Left ventricle myocardium inferior (tissue), 1 donor: ENCODE results near the gene NKX2-2. TPM values are rescaled to one million over a fixed set of nuclear protein-coding genes. Genes with fewer than 3 reads are reported as not detected.
"Not testable (repeated sequence)": the region's sequence is repeated elsewhere in the genome, so short reads cannot be mapped to it uniquely, and the experiment has no call there.

Experiments used
- DNase-seq: peaks from one replicate; pipeline ENCODE4 v3.0.0-alpha.2; 2020
- H3K27ac ChIP-seq: fragments of 200-600 bp; replicated peaks from 2 replicates; pipeline ENCODE4 v1.8.0; 2021
- H3K27me3 ChIP-seq: fragments of 200-600 bp; 2 replicates; pipeline ENCODE4 v1.8.0; 2021; ENCODE audit warnings: low read depth
- H3K36me3 ChIP-seq: fragments of 200-600 bp; 2 replicates; pipeline ENCODE4 v1.8.0; 2021
- H3K4me1 ChIP-seq: fragments of 200-600 bp; 2 replicates; pipeline ENCODE4 v1.8.0; 2021
- H3K4me3 ChIP-seq: fragments of 200-600 bp; 2 replicates; pipeline ENCODE4 v1.8.0; 2021; ENCODE audit warnings: mild to moderate bottlenecking, moderate library complexity
- H3K9me3 ChIP-seq: fragments of 200-600 bp; replicated peaks from 2 replicates; pipeline ENCODE4 v1.8.0; 2021
- intact Hi-C: fragments of 100-400 bp; cut with micrococcal nuclease; formaldehyde crosslinking; loops from one replicate; pipeline ENCODE4 v1.11.0; 2022
- total RNA-seq: library from RNA; stranded (reverse); fragmentation: NEBNext Ultra II Directional; extraction: Animal tissue kit (Norgen Biotek cat#: 25700); gene quantifications from one replicate; pipeline ENCODE4 v1.2.1, GENCODE V29; 2021
- TF ChIP-seq, protein P1 (sequence below): fragments of 200-600 bp; IDR thresholded peaks from 2 replicates; pipeline ENCODE4 v1.8.0; 2021; ENCODE audit warnings: antibody characterized with exemption, mild to moderate bottlenecking, borderline replicate concordance
- donor health status: DM: no; HTN: yes; CAD: no; lungs with severe emphysema.

Gene NKX2-2
- total RNA-seq, 1 donor from 2014 or later: not detected

DNA sequence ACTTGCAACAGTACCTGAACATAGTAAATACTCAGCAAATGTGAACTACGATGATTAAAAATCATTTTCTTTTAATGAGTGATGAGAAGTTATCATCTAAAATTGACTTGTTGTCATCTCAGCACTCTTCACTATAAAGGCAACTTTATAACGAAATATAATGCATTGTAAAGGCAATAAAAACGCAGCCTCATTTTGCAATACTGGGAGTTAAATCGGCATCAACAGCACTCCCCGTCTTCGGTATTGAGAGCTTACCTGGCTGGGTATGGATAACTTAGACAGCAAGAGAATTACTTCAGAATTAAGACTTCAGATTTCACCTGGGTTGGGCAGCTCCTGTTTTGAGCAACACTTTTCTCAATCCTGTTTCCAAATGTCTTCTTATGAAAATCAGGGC is 20.8 kb downstream of the NKX2-2 start:
- Histone ChIP-seq H3K9me3 (no peaks in the 10 kb centered on the region), H3K27me3 (peaks cover 92% of the 10 kb centered on the region), H3K27ac (no peak overlapping the region), H3K36me3 (no peaks in the 10 kb centered on the region), H3K4me1 (no peaks in the 10 kb centered on the region), H3K4me3 (no peak overlapping the region)
- no peak for DNase-seq
- intact Hi-C loops: no loop called here
- TF ChIP-seq, protein P1, sequence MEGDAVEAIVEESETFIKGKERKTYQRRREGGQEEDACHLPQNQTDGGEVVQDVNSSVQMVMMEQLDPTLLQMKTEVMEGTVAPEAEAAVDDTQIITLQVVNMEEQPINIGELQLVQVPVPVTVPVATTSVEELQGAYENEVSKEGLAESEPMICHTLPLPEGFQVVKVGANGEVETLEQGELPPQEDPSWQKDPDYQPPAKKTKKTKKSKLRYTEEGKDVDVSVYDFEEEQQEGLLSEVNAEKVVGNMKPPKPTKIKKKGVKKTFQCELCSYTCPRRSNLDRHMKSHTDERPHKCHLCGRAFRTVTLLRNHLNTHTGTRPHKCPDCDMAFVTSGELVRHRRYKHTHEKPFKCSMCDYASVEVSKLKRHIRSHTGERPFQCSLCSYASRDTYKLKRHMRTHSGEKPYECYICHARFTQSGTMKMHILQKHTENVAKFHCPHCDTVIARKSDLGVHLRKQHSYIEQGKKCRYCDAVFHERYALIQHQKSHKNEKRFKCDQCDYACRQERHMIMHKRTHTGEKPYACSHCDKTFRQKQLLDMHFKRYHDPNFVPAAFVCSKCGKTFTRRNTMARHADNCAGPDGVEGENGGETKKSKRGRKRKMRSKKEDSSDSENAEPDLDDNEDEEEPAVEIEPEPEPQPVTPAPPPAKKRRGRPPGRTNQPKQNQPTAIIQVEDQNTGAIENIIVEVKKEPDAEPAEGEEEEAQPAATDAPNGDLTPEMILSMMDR: no peak

DNA sequence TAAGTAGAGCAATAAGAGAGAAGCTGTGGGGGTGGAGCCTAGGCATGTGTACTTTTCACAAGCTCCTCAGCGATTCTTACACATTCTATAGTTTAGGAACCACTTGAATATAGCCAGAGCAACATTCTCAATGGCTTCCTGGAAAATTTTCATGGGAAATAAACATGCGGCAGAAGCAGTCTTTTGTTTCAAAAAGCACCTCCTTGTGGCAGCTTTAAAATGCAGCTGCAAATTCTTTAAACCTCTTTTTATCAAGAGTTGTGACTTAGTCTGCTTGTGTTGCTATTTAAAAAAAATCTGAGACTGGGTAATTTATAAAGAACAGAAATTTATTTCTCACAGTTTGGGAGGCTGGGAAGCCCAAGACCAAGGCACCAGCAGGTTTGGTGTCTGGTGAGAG is 23.8 kb downstream of the NKX2-2 start:
- no peak for DNase-seq
- H3K27me3 ChIP-seq: peaks cover 91% of the 10 kb centered on the region
- no peak overlapping the region for H3K4me3 ChIP-seq
- no peaks in the 10 kb centered on the region for H3K4me1 ChIP-seq
- TF ChIP-seq, protein P1: no peak
- peaks cover 14% of the 10 kb centered on the region for H3K9me3 ChIP-seq
- H3K27ac ChIP-seq: no peak overlapping the region
- intact Hi-C loops: no loop called here
- no peaks in the 10 kb centered on the region for H3K36me3 ChIP-seq

DNA sequence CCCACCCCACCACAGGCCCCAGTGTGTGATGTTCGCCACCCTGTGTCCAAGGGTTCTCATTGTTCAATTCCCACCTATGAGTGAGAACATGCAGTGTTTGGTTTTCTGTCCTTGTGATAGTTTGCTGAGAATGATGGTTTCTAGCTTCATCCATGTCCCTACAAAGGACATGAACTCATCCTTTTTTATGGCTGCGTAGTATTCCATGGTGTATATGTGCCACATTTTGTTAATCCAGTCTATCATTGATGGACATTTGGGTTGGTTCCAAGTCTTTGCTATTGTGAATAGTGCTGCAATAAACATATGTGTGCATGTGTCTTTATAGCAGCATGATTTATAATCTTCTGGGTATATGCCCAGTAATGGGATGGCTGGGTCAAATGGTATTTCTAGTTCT is 33.7 kb downstream of the NKX2-2 start:
- DNase-seq, H3K4me1 ChIP-seq, H3K4me3 ChIP-seq, H3K27ac ChIP-seq, intact Hi-C loops, H3K36me3 ChIP-seq, H3K9me3 ChIP-seq: not testable (repeated sequence)
- peaks cover 45% of the 10 kb centered on the region for H3K27me3 ChIP-seq

DNA sequence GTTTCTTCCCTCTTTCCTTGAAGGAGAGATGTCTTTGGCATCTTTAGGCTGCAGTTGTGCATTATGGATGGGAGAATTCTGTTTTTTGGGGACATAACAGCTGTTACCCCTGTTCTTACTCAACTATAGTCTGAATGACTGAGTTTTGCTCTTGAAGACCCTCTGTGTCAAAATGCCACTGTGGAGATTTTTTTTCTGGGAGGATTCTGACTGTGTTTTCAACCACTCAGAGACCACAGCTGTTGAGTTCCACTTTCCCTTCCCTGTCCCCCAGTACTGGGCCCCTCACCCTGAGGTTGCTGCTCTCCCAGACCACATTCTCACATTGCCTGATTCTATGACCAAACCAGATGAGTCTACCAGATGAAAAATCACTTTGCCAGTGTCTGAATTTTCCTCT is 48.1 kb downstream of the NKX2-2 start:
- intact Hi-C loops: no loop called here
- no peaks in the 10 kb centered on the region for H3K36me3 ChIP-seq

DNA sequence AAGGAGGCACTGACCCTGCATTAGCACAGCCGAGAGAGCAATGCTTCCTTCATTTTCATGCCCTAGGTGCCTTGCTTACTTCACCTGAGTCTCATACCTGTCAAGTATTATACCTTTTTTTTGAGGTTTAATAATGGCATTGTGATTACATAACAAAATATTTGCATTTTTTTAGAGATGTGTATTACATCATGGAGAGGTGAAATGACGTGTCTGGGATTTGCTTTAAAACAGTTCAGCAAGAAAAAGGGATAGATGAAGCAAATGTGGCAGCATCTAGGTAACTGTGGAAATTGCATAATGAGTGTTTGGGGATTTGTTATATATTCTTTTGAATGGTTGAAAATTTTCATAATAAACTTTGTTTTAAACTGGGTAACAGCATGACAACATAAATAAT is 48.9 kb downstream of the NKX2-2 start:
- no peak overlapping the region for H3K4me3 ChIP-seq
- H3K27ac ChIP-seq: no peak overlapping the region
- H3K4me1 ChIP-seq: no peaks in the 10 kb centered on the region
- no peak for DNase-seq
- no peaks in the 10 kb centered on the region for H3K36me3 ChIP-seq
- TF ChIP-seq, protein P1: no peak
- intact Hi-C loops: no loop called here
- peaks cover 44% of the 10 kb centered on the region for H3K27me3 ChIP-seq
- peaks cover 10% of the 10 kb centered on the region for H3K9me3 ChIP-seq

More for the DNA sequence above, 48.1 kb downstream of the NKX2-2 start:
- no peak for DNase-seq
- TF ChIP-seq, protein P1: no peak
- H3K4me3 ChIP-seq: no peak overlapping the region
- H3K27me3 ChIP-seq: peaks cover 41% of the 10 kb centered on the region
- no peaks in the 10 kb centered on the region for H3K4me1 ChIP-seq
- H3K9me3 ChIP-seq: peaks cover 10% of the 10 kb centered on the region
- H3K27ac ChIP-seq: no peak overlapping the region

Other genes starting within 250 kb of the NKX2-2 start
- 33.7 TPM for gene XRN2, start 210.7 kb downstream of the NKX2-2 start, total RNA-seq
- not detected for gene NKX2-4, start 116.5 kb downstream of the NKX2-2 start, total RNA-seq
- not detected for gene PAX1, start 191.6 kb upstream of the NKX2-2 start, total RNA-seq